Measurements from ENCODE around the gene FGF12.

Gene FGF12

GRCh38 chr3:192367616-192368015 lies 359.7 kb downstream of the FGF12 start:
- no peak for DNase-seq (ENCODE audit: low spot score)
- Histone ChIP-seq H3K4me3 (no peak overlapping the region), H3K27ac (no peak overlapping the region)
- no peak for TF ChIP-seq CTCF (IDR thresholded peaks at IDR 0.05)

GRCh38 chr3:192366916-192367315 lies 360.4 kb downstream of the FGF12 start:
- Histone ChIP-seq H3K4me3 (no peak overlapping the region), H3K27ac (no peak overlapping the region)
- TF ChIP-seq CTCF (IDR thresholded peaks at IDR 0.05) = no peak
- DNase-seq (ENCODE audit: low spot score) = no peak

GRCh38 chr3:192365571-192365970 lies 361.8 kb downstream of the FGF12 start:
- no peak overlapping the region for H3K27ac ChIP-seq
- no peak overlapping the region for H3K4me3 ChIP-seq
- DNase-seq (ENCODE audit: low spot score) = no peak
- TF ChIP-seq CTCF (IDR thresholded peaks at IDR 0.05) = no peak

- no peak for DNase-seq (ENCODE audit: low spot score)
- no peak for TF ChIP-seq CTCF (IDR thresholded peaks at IDR 0.05)
- Histone ChIP-seq H3K27ac (no peak overlapping the region), H3K4me3 (no peak overlapping the region)
Measured at GRCh38 chr3:192364316-192364715, 363.0 kb downstream of the FGF12 start.

GRCh38 chr3:192354687-192355086 lies 372.7 kb downstream of the FGF12 start:
- Histone ChIP-seq H3K27ac (no peak overlapping the region), H3K4me3 (no peak overlapping the region)
- no peak for DNase-seq (ENCODE audit: low spot score)
- TF ChIP-seq CTCF (IDR thresholded peaks at IDR 0.05) = no peak

GRCh38 chr3:192352142-192352541 lies 375.2 kb downstream of the FGF12 start:
- no peak for DNase-seq (ENCODE audit: low spot score)
- no peak for TF ChIP-seq CTCF (IDR thresholded peaks at IDR 0.05)
- Histone ChIP-seq H3K27ac (no peak overlapping the region), H3K4me3 (no peak overlapping the region)

GRCh38 chr3:192351441-192351840 lies 375.9 kb downstream of the FGF12 start:
- no peak overlapping the region for H3K4me3 ChIP-seq
- no peak overlapping the region for H3K27ac ChIP-seq
- DNase-seq (ENCODE audit: low spot score) = no peak
- no peak for TF ChIP-seq CTCF (IDR thresholded peaks at IDR 0.05)
